Right hindlimb (tissue), 1 donor: ENCODE measurements around the gene CSRP1.
"Not testable (repeated sequence)": the region's sequence is repeated elsewhere in the genome, so short reads cannot be mapped to it uniquely, and the experiment has no call there.

Source experiments
- DNase-seq: peaks from one replicate; pipeline ENCODE4 v3.0.0-alpha.2; 2018

CSRP1 gene

DNA sequence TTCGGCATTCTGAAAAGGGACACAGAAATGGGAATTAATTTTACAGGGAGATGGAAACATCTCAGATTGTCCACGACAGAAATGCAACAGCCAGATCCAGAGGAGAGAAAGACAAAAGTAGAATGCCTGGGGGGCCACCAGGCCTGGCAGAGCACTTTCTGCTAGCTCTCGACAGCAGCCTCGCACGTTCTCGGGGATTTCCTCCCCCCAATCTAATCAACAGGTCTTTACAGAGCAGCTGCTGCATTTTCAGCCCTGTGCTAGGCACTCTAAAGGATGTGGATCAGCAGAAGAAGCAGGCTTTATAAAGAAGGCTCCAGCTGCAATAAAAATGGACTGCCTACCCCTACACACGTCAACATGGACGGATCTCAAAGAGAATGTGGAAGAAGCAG is 10.6 kb downstream of the CSRP1 start:
- no peak for DNase-seq

DNA sequence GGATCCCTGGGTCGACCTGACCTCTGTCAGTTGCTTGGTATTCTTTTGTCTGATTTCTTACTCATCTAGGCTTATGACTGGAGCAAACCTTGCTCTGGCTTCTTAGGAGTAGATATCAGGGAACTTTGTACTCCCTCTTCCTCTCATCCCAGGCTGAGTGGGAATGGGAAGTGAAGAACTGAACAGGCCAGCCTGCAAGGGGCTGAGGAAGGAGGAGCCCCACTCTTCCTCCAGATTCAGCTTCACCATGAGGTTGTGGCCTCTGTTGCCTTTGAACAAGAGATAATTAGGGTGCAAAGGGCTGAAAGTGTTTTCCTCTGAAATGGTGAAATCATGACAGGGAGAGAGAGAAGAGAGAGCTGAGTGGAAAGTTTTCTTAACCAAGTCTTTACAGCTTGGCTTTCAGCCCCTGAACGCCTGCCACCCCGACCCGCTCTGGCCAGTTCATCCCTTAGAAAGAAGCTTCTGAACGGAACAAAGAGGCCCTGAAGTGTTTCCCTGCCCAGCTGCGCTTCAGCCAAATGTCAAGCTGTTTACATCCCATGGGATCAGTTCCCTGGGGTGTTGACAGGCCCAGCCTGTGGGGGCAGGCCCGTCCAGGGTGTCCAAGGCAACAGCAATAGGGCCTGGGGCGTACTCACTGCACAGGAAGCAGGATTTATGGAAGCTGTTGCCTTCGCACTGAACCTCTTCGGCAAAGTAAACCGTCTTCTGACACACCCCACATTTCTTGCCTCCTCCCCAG is 11.2 kb downstream of the CSRP1 start:
- DNase-seq: peak; percentile 81

DNA sequence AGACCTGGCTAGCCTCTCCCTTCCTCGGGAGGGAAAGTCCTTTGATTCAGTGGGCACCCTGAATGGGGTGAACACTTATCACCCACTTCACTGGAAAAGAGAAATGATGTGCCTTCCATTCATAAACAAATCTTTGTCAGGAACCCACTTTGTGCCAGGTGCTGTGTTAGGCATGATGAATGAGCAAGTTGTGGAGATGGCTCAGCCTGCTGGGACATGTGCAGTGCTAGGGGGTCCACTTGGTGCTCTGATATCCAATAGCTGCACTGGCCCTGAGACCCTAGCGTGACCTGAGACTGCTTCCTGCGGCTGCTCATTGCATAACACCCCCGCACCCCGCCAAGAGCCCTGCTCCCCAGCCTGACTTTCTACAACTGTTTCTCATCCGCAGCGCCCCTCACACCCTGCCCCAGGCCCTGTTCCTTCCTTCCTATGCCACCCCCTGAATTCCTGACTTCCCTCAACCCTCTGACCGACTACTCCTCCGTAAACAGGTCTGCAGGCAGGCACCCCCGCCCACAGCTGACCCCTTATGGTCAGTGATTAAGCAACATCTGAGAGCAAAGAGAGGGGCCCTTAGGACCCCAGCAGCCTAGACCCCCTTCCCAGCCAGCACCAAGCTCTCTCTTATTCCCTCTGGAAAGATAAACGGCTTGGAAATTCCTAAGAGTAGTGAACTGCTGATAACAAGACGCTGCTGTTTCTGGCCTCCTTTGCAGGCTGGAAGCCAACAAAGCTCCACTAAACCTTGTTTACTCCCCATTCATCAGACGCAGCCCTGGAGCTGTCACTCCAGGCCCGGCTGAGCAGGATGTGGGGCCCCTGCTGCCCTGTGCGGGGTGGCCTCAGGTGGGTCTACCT is 12.9 kb downstream of the CSRP1 start:
- DNase-seq: no peak

DNA sequence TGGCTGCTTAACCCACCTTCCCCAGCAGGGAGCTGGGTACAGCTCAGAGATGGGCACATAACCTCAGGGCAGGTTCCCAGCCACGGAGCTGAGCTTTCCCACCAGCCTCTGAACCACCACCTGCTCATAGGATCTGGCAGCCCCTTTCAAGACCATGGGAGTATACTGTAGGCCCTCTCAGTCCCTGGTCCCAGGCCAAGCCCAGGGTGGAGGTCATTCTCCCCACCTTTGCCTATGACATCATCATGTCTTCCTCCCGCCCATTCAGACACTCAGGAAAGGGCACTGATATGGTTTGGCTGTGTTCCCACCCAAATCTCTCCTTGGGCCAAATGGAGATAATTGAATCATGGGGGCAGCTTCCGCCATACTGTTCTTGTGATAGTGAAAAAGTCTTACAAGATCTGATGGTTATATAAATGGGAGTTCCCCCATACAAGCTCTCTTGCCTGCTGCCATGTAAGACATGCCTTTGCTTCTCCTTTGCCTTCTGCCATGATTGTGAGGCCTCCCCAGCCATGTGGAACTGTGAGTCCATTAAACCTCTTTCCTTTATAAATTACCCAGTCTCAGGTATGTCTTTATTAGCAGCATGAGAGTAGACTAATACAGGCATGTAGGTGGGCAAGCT is 13.8 kb downstream of the CSRP1 start:
- DNase-seq: not testable (repeated sequence)

DNA sequence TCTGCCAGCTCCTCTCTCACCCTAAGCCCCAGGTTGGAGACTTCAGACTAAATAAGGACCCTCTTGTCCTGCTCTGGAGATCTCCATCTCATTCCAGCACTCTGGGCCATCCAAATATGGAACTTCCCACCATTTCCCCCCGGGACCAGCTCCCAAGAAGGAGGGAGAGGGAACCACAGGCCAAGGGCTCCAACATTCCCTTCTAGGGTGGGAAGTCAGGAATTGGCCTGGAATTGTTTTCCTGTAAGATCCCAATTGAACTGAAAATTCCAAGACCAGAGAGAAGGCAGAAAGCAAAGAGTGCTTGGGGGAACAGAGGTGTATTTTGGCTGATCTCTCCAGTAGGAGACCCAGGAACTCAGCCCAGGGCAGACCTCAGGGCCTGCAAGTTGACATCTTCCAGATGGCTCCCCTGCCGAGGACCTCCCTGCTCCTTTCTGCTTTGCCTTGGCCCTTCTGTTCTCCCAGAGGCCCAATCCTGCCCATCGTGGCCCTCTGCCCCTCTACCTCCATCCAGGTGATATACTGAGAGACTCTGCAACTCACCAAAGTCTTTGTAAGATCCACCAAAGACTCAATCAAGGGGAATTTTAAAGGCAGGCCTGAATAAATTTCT is 14.9 kb downstream of the CSRP1 start:
- DNase-seq: no peak

DNA sequence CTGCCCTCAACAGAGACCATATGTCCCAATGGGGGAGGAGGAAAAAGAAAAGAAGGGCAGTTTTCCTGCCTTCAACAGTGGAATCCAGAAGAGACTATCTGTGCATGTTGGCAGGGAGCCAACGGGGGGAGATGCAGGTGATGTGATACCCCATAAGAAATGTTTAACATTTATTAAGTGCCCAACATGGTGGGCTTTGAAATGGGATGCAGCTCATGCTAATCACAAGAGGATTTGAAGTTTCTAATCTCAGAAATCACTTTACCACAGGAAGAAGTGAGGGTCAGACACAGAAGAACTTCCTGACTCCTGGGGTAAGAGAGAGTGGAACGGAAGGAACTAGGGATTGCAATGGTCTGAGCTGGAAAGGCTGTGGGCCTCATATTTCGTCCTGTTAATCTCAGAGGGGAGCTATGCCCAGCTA is 16.2 kb downstream of the CSRP1 start:
- DNase-seq: no peak

DNA sequence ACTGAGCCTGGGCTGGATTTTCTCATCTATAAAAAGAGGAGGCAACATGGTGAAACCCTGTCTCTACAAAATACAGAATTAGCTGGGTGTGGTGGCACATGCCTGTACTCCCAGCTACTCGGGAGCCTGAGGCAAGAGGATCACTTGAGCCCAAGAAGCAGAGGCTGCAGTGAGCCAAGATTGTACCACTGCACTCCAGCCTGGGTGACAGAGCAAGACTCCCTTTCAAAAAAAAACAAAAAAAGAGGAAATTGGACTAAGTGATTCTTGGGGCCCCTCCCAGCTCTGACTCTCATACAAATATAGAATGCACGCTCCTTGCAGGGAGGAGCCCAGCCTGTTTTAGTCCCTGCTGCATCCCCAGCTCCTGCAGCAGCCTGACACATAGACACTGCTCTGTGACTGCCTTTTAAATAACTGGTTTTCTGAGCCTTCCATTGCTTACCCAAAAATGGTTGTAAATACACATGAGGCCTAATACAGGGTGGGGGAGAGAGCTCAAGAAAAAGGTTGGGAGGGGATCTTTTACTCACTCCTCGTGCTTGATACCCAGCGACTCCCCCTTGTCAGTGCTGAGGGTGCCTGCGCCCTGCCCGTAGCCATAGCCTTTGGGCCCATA is 17.2 kb downstream of the CSRP1 start:
- no peak for DNase-seq

DNA sequence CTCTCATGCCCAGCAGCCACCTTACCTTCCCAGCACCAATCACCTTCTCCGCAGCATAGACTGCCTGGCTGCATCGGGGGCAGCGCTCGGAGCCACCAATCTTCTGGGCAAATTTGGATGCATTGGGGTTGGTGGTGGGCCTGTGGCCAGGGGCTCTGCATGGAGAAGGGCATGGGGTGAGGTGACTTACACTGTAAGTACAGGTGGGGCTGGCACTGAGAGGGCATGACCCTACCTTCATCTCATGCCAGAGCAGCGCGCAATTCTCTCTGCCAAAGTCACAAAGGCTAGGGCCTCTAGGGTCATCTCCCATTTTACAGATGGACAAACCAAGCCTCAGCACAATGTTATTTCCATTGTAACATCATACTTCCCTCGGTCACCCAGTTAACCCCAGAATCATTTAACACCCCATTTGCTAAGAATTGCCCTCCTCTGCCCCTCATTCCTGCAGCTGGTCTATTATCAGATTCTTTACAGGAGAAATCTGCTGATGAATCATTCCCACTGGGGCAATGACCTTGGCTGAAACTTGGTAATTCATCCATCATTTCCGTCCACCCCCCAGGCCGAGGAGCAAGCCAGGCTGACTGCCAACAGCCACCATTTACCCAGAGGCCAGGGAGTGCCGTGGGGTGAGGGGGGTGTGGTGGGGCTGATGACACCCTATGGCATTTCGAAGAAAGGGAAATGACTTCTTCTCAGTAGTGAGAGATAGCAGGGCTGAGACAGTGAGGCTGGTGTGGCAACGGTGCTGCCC is 17.9 kb downstream of the CSRP1 start:
- DNase-seq: no peak

DNA sequence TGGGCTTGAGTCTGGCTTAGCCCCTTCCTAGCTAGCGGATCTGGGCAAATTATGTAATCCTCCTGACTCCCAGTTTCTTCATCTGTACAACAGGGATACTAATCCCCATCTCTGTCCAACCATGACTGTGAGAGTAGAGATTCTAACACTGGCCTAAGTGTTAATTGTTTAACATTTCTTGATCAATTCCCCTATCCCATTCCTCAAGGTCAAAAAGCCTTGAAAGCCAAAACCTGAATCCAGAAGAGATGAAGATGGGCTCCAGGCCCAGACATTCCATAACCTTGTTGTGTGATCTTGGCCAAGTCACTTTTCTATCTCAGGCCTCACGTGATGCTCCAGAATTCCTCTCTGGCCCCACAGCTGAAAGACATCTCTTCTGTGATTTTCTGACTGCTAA is 19.2 kb downstream of the CSRP1 start:
- DNase-seq: no peak

DNA sequence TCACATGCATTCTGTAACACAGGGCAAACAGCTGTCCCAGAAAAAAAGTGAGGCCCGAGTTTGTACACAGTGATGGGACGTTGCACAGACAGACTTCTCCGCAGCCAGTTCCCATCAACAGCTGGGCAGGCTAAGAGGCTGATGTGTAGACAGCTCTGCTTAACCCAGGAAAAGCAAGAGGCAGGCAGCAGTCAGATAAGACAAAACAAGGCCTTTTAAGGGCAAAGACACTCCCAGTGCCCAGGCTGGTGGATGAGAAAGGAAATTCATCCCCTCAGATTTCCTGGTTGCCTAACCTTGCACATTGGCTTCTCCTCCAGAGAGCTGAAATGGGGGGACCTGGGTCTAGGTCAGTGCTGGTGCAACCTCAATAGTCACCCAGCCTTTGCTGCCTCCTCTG is 20.7 kb downstream of the CSRP1 start:
- DNase-seq: no peak

DNA sequence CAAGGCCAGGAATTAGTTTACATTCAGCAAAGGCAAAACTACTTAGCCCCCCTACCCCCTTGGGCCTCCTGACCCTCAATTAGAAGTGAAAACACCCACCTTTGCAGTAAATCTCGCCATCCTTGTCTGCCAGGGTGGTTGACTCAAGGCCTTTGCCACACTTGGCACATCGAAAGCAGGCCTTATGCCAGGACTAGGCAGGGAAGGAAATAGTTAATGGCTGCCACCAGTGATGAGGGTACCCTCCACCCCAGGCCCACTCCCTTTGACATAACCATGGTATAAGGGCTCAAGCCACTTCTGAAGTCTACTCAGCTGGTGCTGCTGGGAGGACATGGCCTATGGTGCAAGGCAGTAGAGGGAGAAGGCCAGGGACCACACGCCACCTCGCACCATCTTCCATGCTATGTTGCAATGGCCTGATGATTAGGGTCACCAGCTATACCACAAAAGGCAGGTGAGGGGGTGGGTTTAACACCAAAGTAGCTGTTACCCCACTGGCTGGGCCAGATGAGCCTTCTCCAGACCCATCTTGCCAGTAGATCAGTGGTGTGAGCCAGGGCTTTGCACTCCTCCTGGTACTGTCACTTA is 21.6 kb downstream of the CSRP1 start:
- DNase-seq: no peak

DNA sequence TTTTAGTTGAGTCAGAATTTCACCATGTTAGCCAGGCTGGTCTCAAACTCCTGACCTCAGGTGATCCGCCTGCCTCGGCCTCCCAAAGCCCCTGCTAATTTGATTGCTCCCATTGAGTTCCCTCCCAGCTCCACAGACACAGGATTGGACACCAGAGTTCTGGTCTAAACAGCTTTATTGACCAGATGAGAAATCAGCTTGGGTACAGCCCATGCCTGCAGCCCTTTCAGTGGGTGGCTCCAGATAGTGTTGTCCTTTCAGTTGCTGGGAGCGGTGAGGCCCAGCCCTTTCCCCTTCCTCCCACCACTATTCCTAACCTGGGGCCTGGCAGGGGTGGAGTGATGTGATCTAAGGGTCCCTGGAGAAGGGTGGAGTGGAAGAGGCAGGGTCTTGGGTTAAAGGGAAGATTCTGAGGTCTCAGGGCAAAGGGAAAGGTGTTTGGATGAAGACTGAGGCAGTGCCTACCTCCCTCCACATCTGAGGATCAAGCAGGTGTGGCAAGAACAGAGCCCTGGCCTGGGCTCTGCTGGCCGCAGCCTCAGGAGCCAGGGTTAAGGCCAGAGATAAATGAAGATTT is 23.5 kb downstream of the CSRP1 start:
- DNase-seq: no peak

DNA sequence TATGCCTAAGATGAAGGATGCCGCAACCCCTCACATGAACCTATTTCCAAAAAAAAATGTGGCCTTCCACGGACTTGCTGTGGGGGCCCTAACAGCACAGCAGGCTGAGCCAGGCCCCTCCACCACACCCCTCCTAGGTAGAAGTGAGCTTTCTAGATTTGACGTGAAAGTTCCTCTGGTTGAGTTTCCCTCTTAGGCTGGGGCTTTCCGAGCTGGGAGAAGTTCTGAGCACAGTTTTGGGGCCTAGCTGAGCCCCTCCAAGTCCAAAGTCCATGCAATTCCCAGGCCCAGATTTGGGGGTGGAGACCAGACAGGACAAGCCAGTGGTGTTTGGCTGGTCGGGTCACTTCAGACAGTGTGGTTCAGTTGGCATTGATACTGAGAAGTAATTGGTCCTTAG is 24.2 kb downstream of the CSRP1 start:
- no peak for DNase-seq

DNA sequence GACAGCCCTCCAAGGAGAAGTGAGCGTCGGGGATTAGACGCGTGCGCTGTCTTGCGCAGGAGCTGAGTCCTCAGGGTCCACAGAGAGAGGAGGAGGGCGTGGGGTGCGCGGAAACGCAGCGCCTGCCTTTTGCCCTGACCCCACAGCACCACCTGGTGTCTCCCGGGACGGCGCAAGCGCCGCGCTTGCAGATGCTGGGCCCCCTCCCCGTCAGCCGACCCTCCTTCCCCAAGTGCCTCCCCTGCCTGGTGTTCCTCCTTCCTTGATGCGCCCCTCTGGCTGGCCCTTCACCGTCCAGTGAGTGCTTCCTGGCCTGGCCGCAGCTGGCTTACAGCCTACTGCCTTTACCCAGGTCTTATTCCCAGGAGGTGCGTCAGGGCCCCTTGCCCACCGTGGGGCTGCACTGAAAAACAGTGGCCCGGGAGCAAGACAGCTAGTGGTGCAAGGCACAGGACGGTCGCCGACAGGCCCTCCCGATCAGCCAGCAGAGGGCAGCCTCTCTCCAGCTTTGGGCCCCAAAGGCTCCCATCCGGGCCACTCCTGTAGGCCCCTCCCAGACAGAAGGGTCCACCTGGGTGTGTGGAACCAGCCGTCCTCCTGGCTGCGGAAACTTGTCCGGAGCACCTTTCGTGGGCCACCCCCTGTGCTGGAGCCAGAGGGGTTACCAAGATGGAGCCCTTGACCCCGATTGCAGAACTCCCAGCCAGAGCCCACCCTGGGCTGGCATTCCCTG is 25.0 kb downstream of the CSRP1 start:
- DNase-seq: peak; percentile 86

DNA sequence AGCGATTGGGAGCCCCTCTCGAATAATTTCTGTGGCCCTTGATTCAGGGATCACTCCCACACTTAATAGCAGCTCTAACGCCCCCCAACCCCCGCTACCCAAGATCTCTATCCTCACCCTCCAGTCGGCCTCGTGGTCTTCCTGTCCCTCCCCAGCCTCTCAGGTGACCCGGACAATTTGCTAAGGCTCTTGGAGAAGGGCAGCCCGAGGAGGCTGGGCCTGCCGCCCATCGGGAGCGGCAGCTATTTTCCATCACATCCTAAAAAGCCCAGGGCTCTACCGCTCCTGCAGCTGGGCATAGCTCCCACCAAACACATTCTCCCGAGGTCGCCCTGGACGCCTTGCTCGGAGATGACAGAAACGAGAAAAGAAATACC is 25.9 kb downstream of the CSRP1 start:
- no peak for DNase-seq

DNA sequence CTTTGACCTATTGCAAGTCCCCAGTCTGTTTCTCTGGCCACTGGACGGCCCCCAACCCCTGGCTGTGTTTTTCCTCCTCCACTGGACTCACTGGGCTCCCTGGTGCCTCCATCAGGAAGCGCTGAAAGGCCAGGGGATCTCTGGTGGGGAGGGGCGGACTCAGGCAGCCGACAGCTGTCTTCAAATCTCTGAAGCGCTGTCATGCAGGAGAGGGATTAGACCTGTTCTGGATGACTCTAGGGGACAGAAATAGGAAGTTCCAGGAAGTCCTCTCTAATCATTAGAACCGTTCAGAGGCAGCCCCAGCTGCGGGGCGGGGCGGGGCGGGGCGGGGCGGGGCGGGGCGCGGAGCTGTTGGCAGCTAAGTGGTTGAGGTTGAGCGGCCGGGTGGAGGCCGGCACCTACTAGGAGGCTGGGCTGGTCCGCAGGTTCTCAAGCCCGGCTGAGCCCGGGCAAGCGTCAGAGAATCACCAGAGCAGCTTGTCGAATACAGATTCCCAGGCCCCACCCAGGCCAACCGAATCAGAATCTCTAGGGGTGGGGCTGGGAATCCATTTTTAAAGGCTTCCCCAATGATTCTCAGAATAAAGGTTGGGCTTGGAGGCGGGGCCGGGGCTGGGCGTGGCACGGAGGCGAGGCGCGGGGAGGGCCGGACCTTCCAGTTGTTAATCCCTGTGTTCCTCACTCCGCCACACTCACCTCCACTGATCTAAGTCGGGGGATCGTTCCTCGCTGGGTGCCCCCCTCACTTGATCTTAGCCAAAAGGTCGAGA is 26.5 kb downstream of the CSRP1 start:
- DNase-seq: peak; percentile 76

DNA sequence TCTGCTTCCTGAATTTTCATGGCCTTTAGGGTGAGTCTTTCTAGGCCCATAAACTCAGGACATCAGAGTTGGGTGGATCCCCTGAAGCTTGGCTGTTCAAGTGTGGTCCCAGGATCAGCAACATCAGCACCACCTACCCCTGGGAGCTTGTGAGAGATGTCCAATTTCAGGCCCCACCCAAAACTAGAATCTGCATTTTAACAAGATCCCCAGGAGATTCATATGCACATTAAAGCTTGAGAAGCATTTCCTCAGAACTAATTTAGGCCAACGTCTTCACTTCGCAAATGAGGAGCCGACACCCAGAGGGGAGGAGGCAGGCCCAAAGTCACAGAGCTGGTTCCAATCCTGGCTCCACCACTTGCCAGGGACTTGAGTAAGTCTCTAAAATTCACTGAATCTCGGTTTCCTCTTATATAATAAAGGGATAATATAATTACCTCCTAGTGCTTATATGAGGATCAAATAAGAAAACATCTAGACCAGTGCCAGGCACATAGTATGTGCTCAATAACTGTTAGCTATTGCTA is 27.7 kb downstream of the CSRP1 start:
- no peak for DNase-seq

DNA sequence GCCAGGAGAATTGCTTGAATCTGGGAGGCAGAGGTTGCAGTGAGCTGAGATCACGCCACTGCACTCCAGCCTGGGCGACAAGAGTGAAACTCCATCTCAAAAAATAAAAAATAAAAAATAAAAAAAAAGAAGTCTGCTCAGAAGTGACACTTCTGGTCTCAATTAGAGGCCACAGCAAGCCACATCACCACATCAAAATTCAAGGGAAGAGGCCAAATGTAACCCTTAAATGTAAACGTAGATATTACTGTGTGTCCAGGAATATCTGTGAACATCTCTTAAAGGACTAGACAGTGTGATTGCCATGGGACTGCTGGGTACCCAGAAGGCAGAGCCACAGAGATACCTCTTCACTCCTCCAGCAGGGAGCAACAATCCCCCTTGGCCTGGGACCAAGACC is 28.3 kb downstream of the CSRP1 start:
- not testable (repeated sequence) for DNase-seq

DNA sequence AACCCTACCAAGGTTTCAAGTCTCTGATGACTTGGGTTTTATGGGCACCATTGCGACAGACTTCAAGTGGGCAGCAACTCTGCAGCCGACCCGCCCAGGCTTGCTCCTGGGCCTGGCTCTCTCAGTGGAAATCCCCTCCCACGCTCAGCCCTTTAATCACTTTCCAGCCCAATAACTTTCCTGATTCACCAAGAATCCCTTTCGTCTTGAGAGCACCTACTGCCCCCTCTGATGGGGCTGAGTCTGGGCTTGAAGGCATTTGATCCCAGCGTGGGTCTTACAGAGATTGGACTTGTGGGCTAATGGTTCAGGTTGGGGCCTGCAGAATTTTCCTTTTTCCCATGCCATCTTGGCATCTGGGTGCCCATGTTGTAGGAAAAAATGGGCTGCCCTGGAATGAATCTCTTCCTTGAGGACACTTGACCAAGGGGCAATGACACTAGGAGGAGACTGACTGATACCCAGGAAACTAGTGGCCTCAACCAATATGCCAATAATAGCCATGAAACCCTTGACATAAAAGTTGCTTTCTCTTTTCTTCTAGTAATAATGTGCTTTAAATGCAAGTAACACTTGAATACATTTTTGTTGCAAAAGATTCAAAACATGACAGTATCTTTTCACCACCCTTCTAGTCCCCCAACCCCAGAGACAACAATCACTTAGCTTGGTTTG is 30.1 kb downstream of the CSRP1 start:
- DNase-seq: no peak
